IMR-90 (cell line): ENCODE measurements around the gene KCNH2. TPM values are rescaled to one million over a fixed set of nuclear protein-coding genes. Genes with fewer than 3 reads are reported as not detected.
A peak's percentile ranks its signal among the peaks of the same experiment; 100 is the strongest.

Experiments used
- ATAC-seq: fragments of 200-7000 bp; cut with Tn5 transposase; 2 replicates; pipeline ENCODE4 v1.9.1; 2020; ENCODE audit warnings: low read depth, mild to moderate bottlenecking, moderate library complexity
- BruUV-seq: library from RNA; stranded (reverse); fragments of 400-500 nt; replicated peaks from 2 replicates; lab custom pipeline; 2021; lab: Mats Ljungman, UMichigan
- CTCF ChIA-PET: fragments of 300-600 bp; formaldehyde crosslinking; extraction: SDS; loops from one replicate; lab custom pipeline; 2021; ENCODE audit warnings: antibody characterized with exemption; lab: Yijun Ruan, JAX
- POLR2A ChIA-PET: fragments of 300-600 bp; sonication (Branson Sonifier 250); formaldehyde crosslinking; loops from one replicate; lab custom pipeline; 2022; ENCODE audit warnings: antibody characterized with exemption; ENCODE audit not compliant: unreplicated experiment; lab: Charles Lee
- DNase-seq: peaks from one replicate; pipeline ENCODE4 v3.0.0; 2013
- H2AFZ ChIP-seq: replicated peaks from 2 replicates; pipeline ENCODE3; 2013; ENCODE audit warnings: low read length, mild to moderate bottlenecking; ENCODE audit not compliant: poor library complexity
- H2AK5ac ChIP-seq: 2 replicates; pipeline ENCODE4 v1.6.1; 2013; ENCODE audit warnings: low read depth, low read length, inconsistent platforms
- H2AK9ac ChIP-seq: replicated peaks from 2 replicates; pipeline ENCODE3; 2013; ENCODE audit warnings: mild to moderate bottlenecking, low read depth, low read length, moderate library complexity; ENCODE audit not compliant: poor library complexity
- H2BK120ac ChIP-seq: 2 replicates; pipeline ENCODE4 v1.6.1; 2013; ENCODE audit warnings: low read depth, low read length, inconsistent platforms
- H2BK15ac ChIP-seq: 3 replicates; pipeline ENCODE4 v1.6.1; 2013; ENCODE audit warnings: low read depth, low read length, inconsistent platforms
- H2BK20ac ChIP-seq: 2 replicates; pipeline ENCODE4 v1.6.1; 2013; ENCODE audit warnings: low read depth, mild to moderate bottlenecking, inconsistent platforms, low read length, moderate library complexity
- H2BK5ac ChIP-seq: 2 replicates; pipeline ENCODE4 v1.6.1; 2013; ENCODE audit warnings: mild to moderate bottlenecking, low read depth, low read length, inconsistent platforms; ENCODE audit not compliant: poor library complexity, severe bottlenecking
- H3K14ac ChIP-seq: replicated peaks from 2 replicates; pipeline ENCODE4 v1.6.1; 2013; ENCODE audit warnings: low read depth, low read length, inconsistent platforms
- H3K18ac ChIP-seq: 2 replicates; pipeline ENCODE4 v1.6.1; 2013; ENCODE audit warnings: low read depth, low read length, control low read depth
- H3K23ac ChIP-seq: 2 replicates; pipeline ENCODE4 v1.6.1; 2013; ENCODE audit warnings: low read depth, low read length, inconsistent platforms
- H3K27ac ChIP-seq: 2 replicates; pipeline ENCODE4 v1.5.1; 2013; ENCODE audit warnings: mild to moderate bottlenecking, control low read depth, low read length; ENCODE audit not compliant: insufficient read depth
- H3K27me3 ChIP-seq: 2 replicates; pipeline ENCODE4 v1.6.1; 2013; ENCODE audit warnings: low read length; ENCODE audit not compliant: control insufficient read depth, insufficient read depth
- H3K36me3 ChIP-seq: 2 replicates; pipeline ENCODE4 v1.6.1; 2013; ENCODE audit warnings: low read length, mixed read lengths; ENCODE audit not compliant: control insufficient read depth, insufficient read depth
- H3K4ac ChIP-seq: 2 replicates; pipeline ENCODE4 v1.6.1; 2013; ENCODE audit warnings: low read depth, low read length, inconsistent platforms
- H3K4me1 ChIP-seq: 2 replicates; pipeline ENCODE4 v1.6.1; 2013; ENCODE audit warnings: low read length, mixed read lengths; ENCODE audit not compliant: control insufficient read depth, insufficient read depth
- H3K4me2 ChIP-seq: 2 replicates; pipeline ENCODE4 v1.6.1; 2013; ENCODE audit warnings: low read depth, mild to moderate bottlenecking, control low read depth, low read length, moderate library complexity
- H3K4me3 ChIP-seq: 2 replicates; pipeline ENCODE4 v1.5.1; 2013; ENCODE audit warnings: low read depth, mild to moderate bottlenecking, control low read depth, low read length, moderate library complexity; ENCODE audit not compliant: insufficient read depth
- H3K56ac ChIP-seq: 2 replicates; pipeline ENCODE4 v1.6.1; 2013; ENCODE audit warnings: low read length, inconsistent platforms; ENCODE audit not compliant: insufficient read depth; ENCODE audit errors: extremely low read depth
- H3K79me1 ChIP-seq, 2 experiments: 2 replicates each; pipeline ENCODE4 v1.6.1; 2013; ENCODE audit warnings: low read length in 2 of 2, inconsistent platforms in 1 of 2, low read depth in 1 of 2
- H3K9ac ChIP-seq: 2 replicates; pipeline ENCODE4 v1.6.1; 2013; ENCODE audit warnings: low read depth, low read length, control low read depth
- H3K9me1 ChIP-seq: 2 replicates; pipeline ENCODE4 v1.6.1; 2013; ENCODE audit warnings: low read length, inconsistent platforms; ENCODE audit not compliant: insufficient read depth
- H3K9me3 ChIP-seq: 2 replicates; pipeline ENCODE4 v1.6.1; 2013; ENCODE audit warnings: low read length; ENCODE audit not compliant: control insufficient read depth, insufficient read depth
- H4K20me1 ChIP-seq: 2 replicates; pipeline ENCODE4 v1.6.1; 2013; ENCODE audit warnings: low read length, inconsistent platforms; ENCODE audit not compliant: insufficient read depth
- H4K5ac ChIP-seq: 2 replicates; pipeline ENCODE4 v1.6.1; 2013; ENCODE audit warnings: mild to moderate bottlenecking, low read depth, low read length, control low read depth
- H4K8ac ChIP-seq, 2 experiments: 2 replicates each; pipeline ENCODE4 v1.6.1; 2013; ENCODE audit warnings: low read depth in 2 of 2, low read length in 2 of 2, control low read depth in 1 of 2, inconsistent platforms in 1 of 2
- H4K91ac ChIP-seq: 2 replicates; pipeline ENCODE4 v1.6.1; 2013; ENCODE audit warnings: low read depth, low read length, inconsistent platforms; ENCODE audit not compliant: insufficient read depth
- CHD1 ChIP-seq: IDR thresholded peaks from 2 replicates; pipeline ENCODE4 v1.6.1; 2012; ENCODE audit warnings: low read depth, low read length, improper control_type of control experiment
- MAZ ChIP-seq: IDR thresholded peaks from 2 replicates; pipeline ENCODE4 v1.6.1; 2012; ENCODE audit warnings: low read depth, mild to moderate bottlenecking, low read length, improper control_type of control experiment, moderate library complexity, borderline replicate concordance
- NFE2L2 ChIP-seq: fragments of 150-350 bp; IDR thresholded peaks from 2 replicates; pipeline ENCODE4 v1.6.1; 2016; ENCODE audit warnings: low read depth, mild to moderate bottlenecking, low read length
- RAD21 ChIP-seq: IDR thresholded peaks from 2 replicates; pipeline ENCODE4 v1.6.1; 2012; ENCODE audit warnings: low read length, improper control_type of control experiment
- RFX5 ChIP-seq: IDR thresholded peaks from 2 replicates; pipeline ENCODE4 v1.8.0; 2012; ENCODE audit warnings: low read depth, mild to moderate bottlenecking, low read length, moderate library complexity
- WGBS, 2 experiments: methylation state at CpG; one replicate each; pipeline versions ENCODE4 v1.1.5 to v1.1.7; 2013; ENCODE audit warnings: missing lambda C conversion rate in 2 of 2; ENCODE audit not compliant: insufficient read length in 1 of 2; ENCODE audit errors: extremely low coverage in 2 of 2; 5-methylcytosine and 5-hydroxymethylcytosine counted together
- dilution Hi-C: fragments of 300-500 bp; cut with HindIII; formaldehyde crosslinking; loops from one replicate; pipeline ENCODE4 v1.14.3; 2018; ENCODE audit warnings: low sequenced_read_pairs; ENCODE audit not compliant: unreplicated experiment
- in situ Hi-C: fragments of 300-500 bp; cut with MboI; formaldehyde crosslinking; loops from 3 replicates; pipeline ENCODE4 v1.14.3; 2019; ENCODE audit warnings: low sequenced_read_pairs, inconsistent platforms, mixed read lengths
- intact Hi-C: fragments of 100-400 bp; cut with micrococcal nuclease; formaldehyde crosslinking; loops from 2 replicates; pipeline ENCODE4 v1.10.0; 2022
- polyA plus RNA-seq, 3 experiments: library from polyadenylated mRNA; depleted of rRNA; stranded (reverse); fragments of >200 nt; gene quantifications; 2 replicates each; pipeline ENCODE4 v1.2.3, GENCODE V29; 2012; ENCODE audit warnings: low replicate concordance in 1 of 3
- total RNA-seq: library from RNA; depleted of rRNA; stranded (reverse); fragments of >200 nt; gene quantifications from 2 replicates; pipeline ENCODE4 v1.2.3, GENCODE V29; 2012
- TF ChIP-seq, protein P1 (sequence below): fragments of 150-350 bp; IDR thresholded peaks from 2 replicates; pipeline ENCODE4 v1.6.1; 2017; ENCODE audit warnings: mild to moderate bottlenecking, antibody characterized with exemption, low read length, low read depth

KCNH2 gene
- total and polyA plus RNA-seq, 2 of the 4 experiments (the other 2 are of a cell fraction) = 0.90 to 2.1 TPM

GRCh38 chr7:150945171-150945852 is 32.8 kb downstream of the KCNH2 start:
- 46% methylated on average over 9 of the region's 19 CpGs; no CpG with 5 or more reads in 1 of the 2 experiments for WGBS, 2 experiments
- dilution Hi-C loops = no loop called here

More at GRCh38 chr7:150945171-150945852, 32.8 kb downstream of the KCNH2 start:
- H2AFZ ChIP-seq = peak overlapping the region; percentile 21
- H4K8ac ChIP-seq = no peak overlapping the region
- no peak overlapping the region for H3K4ac ChIP-seq
- in situ Hi-C loops (no loop called here), intact Hi-C loops (no loop called here)
- no TSS peak for BruUV-seq
- no peak overlapping the region for H3K18ac ChIP-seq
- no peak overlapping the region for H2BK15ac ChIP-seq
- H3K79me1 ChIP-seq = no peaks in the 10 kb centered on the region
- DNase-seq (no peak), ATAC-seq (no peak)
- H3K27ac ChIP-seq = no peak overlapping the region
- H2BK120ac ChIP-seq = no peak overlapping the region
- no peak overlapping the region for H3K9ac ChIP-seq
- ChIA-PET POLR2A (no interaction called here), CTCF (no interaction called here)
- H3K9me1 ChIP-seq = no peaks in the 10 kb centered on the region
- no peak overlapping the region for H3K56ac ChIP-seq
- H4K91ac ChIP-seq = no peak overlapping the region
- H3K14ac ChIP-seq = no peak overlapping the region
- no peak overlapping the region for H3K4me3 ChIP-seq
- H3K9me3 ChIP-seq = no peaks in the 10 kb centered on the region
- peaks cover 2% of the 10 kb centered on the region; the same call in 1 of the 2 replicates for H3K36me3 ChIP-seq
- no peak overlapping the region for H2BK5ac ChIP-seq
- H3K23ac ChIP-seq = no peak overlapping the region
- no peaks in the 10 kb centered on the region for H4K20me1 ChIP-seq
- no peak overlapping the region for H2BK20ac ChIP-seq
- no peak for TF ChIP-seq MAZ
- no peak for TF ChIP-seq CHD1
- TF ChIP-seq NFE2L2 = no peak
- TF ChIP-seq, protein P1, sequence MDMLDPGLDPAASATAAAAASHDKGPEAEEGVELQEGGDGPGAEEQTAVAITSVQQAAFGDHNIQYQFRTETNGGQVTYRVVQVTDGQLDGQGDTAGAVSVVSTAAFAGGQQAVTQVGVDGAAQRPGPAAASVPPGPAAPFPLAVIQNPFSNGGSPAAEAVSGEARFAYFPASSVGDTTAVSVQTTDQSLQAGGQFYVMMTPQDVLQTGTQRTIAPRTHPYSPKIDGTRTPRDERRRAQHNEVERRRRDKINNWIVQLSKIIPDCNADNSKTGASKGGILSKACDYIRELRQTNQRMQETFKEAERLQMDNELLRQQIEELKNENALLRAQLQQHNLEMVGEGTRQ = no peak
- no peak for TF ChIP-seq RFX5
- no peak for TF ChIP-seq RAD21
- H3K4me2 ChIP-seq = no peak overlapping the region
- no peak overlapping the region for H4K5ac ChIP-seq
- peaks cover 3% of the 10 kb centered on the region; the same call in 1 of the 2 replicates for H3K4me1 ChIP-seq
- H2AK9ac ChIP-seq = no peak overlapping the region
- no peak overlapping the region for H2AK5ac ChIP-seq
- no peaks in the 10 kb centered on the region for H3K27me3 ChIP-seq
